Activated CD4-positive, CD25-positive, alpha-beta regulatory T cell (primary cell): ENCODE results near the gene EPHA1.
"Not testable (repeated sequence)": the region's sequence is repeated elsewhere in the genome, so short reads cannot be mapped to it uniquely, and the experiment has no call there.

Experiments
- DNase-seq, 4 experiments: peaks; one replicate each; lab custom pipeline; 2025; lab: John Stamatoyannopoulos, UW

Gene EPHA1

DNA sequence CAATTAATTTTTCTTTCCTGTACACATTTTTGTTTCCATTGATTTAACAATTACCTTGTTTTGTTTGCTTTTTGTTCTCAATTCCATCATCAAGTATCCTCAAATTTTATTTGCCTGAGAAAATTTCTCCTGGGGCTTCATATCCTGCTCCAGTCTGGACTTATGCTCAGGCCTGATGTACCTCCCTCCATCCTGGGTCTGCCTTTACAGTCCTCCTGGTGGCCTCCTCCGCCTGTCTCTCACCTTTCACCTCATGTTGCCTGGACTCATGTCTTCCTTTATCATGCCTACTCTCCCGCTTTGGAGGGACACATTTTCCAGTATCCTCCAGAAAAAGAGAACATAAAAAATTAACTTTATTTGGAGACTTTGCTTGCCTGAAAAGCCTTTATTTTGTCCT, 22.5 kb upstream of the EPHA1 start:
- DNase-seq, result no peak

DNA sequence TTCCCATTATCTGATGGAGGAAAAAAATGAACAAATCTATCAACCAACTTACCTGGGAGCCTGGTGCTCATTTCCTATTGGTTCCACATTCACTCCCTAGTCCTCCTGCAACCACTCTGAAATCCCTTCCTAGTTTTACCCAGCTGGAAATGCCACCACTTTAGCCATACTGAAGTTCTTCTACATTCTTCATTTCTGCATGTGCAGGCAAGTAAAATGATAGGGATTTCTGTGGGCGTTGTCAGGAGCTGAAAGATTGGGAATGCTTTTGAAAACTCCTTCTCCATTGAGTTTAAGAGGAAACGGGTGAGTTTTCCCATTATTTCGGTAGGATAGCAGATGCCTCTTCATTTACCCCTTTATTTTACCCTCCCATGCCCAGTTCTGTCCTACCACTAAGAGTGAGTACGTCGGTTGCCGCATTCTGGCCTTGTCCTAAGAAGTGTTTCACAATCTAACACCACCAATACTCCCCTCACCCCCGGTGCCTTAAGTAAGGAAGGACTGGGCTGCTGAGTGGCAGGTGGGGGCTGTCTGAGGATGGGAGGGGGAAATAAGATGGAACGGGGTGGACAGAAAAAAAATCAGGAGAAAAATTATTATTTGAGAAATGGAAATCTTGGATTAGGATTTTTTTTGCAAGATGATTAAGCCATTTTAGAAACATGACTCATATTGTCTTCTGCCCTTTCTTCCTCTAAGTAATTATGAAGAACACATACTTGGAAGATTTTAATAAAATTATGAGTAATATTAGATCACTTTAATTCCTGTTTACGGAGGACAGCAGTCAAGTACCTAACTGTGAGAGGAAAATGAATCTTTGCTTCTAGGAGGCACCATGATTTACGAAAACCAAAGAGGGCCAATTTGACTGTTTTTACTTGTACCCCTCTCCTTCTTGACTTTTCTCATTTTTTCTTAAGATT, 21.4 kb upstream of the EPHA1 start:
- DNase-seq, result no peak

DNA sequence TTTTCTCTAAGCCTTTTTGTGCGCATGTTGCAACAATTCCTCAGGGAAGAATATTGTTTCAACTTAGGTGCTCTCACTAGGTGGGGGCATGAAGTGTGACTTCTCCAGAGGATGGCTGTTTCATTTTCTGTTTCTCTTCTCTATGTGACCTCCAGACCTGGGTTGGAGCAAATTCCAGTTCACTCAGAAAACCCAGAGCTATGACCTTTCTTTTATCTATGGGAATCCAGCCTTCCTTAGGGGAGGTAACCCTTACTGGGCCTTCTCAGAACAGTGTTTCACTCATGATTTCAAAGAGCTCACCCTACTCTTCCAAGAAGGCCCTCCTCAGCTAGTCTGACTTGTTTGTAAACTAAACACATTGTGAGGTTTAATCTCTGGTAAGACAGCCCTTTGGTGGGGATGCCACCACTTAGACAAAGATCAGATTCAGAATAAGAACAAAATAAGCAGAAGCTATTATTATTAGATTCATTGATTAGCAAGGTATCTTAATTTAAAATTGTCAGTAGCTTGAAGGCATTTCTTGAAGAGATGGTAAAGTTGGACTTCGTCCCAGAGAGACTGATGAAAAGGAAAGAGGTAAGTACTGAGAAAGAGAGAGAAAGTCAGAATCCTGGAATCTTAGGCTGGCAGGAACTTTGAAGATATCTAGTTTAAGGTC, 18.0 kb upstream of the EPHA1 start:
- DNase-seq, result no peak

DNA sequence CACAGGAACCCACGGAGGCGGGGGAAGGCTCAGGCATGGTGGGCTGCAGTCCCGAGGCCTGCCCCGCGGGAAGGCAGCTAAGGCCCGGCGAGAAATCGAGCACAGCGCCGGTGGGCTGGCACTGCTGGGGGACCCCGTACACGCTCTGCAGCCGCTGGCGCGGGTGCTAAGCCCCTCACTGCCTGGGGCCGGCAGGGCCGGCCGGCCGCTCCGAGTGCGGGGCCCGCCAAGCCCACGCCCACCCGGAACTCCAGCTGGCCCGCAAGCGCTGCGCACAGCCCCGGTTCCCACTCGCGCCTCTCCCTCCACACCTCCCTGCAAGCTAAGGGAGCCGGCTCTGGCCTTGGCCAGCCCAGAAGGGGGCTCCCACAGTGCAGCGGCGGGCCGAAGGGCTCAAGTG, 15.8 kb upstream of the EPHA1 start:
- DNase-seq, result not testable (repeated sequence)

DNA sequence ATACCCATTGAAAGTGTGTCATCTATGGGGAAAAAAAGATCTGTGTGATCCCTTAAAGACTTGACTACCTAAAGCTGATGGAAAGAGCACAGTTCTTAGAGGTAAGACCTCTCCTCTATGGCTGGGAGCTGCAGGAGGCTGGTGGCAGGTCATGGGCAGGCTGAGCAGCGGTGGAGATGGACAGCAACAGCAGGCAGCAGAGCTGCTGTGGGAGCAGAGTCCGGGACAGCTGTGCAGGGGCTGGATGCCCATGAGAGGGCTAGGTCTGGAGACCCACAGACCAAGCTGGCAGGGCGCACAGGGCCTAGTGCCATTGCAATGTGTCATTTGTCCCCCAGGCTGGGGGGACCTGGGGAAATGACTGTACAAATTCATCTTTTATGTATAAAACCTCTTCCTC, 13.4 kb upstream of the EPHA1 start:
- no peak for DNase-seq

DNA sequence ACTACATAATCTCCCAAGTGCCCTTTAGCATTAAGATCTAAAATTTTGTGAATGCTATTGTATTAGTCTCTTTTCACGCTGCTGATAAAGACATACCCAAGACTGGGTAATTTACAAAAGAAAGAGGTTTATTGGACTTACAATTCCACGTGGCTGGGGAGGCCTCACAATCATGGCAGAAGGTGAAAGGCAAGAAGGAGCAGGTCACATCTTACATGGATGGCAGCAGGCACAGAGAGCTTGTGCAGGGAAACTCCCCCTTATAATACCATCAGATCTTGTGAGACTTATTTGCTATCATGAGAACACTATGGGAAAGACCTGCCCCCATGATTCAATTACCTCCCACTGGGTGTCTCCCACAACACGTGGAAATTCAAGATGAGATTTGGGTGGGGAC, 12.0 kb upstream of the EPHA1 start:
- DNase-seq, result not testable (repeated sequence)

DNA sequence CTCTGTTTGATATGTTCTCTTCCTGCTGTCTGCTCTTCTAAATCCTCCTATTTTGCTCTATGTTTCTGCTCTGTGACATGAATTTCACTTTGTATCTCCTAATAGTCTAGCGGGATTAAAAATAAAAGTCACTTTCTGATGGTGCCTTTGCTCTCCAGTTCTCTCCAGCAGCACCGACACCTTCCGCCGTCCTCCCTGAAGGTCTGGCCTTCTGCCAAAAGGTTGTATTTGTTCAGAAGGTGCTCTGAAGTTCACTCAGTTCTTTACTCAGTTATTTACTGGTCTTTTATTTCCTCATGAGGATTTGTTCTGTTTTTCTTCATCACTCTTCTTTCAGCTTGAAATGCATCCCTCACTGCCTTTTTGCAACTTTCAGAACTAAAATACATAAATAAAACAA, 11.2 kb upstream of the EPHA1 start:
- DNase-seq, result no peak

DNA sequence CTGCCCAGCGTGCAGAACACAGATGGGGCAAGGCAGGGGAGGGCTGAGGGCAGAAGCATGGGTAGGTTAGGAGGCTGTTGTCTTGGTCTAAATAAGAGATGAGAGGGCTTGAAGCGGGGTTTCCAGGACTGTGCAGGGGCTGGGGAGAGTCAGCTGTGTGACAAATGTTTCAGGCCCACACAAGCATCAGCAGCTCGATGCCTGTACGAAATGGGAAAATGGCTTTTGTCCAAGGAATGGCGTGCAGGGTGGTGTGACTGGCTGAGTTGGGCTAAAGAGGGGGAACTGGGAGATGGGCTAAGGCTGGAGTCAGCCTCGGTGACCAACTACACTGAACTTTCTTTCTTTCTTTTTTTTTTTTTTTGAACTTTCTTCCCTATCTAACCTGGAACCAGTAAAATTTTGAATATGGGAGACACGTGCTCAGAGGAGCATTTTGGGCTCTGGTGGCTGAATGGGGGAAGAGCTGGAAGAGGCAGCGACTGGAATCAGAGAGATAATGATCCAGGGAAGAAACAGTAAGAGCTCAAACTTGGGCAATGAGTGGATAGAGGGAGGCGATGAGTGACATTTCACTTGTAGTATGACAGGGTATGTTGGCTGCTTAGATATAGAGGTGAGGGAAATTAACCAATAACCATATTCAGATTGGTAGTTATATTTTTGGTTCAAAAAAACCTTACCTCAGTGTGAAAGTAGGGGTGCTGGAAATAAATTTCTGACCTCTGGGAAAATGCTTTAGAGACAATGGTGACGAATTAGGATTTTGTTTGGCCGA, 10.2 kb upstream of the EPHA1 start:
- DNase-seq, result no peak

DNA sequence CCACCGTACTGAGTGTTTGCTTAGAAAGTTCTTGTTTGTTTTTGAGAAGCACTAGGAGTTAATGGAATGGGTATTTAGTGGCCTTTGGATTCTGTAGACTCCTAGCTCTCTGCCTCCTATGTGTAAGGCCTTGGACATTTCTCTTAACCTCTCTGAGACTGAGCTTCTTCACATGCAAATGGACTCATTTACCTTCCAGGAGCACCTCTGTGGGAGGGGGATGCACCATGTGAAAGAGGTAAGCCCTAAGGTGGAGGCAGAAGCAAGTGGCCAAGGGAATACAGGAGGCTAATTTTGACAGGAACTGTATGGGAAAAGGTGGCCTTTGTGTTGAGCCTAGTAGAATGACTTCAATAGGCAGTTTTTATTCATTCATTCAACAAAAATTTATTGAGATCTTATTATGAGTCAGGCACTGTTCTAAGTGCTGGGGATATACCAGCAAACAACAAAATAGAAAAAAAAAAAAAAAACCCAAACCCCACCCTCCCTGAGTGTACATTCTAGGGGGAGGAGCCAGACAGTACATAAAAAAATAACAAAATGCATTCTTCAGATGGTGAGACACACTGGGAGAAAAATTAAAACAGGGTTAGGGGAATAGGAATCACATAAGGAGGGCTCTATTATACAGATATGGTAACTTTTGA, 9.2 kb upstream of the EPHA1 start:
- no peak for DNase-seq

DNA sequence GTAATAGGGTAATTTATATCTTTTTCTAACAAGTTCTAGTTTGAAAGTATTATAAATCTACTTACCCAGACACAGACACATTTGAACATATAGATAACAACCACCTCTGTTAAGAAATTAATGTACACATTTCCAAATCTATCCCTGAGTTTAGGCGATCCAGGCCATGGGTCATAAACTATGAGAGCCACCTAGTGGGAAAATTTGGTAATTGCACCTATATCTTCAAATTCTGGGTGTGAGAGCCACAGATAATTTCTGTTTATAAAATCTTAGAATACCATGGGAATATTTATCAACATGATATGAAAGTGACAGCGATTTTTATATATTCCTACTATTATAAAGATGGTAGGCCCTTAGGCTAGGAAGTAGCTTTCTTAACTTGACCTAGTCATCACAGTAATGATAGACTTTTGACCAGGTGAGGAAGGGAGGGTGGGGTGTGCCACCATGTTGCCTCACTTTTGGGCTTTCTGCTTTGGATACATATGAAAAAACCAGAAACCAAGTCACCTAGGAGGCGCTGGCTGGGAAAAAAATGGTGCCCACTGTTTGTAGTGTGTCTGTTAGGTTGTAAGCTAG, 8.0 kb upstream of the EPHA1 start:
- no peak for DNase-seq

DNA sequence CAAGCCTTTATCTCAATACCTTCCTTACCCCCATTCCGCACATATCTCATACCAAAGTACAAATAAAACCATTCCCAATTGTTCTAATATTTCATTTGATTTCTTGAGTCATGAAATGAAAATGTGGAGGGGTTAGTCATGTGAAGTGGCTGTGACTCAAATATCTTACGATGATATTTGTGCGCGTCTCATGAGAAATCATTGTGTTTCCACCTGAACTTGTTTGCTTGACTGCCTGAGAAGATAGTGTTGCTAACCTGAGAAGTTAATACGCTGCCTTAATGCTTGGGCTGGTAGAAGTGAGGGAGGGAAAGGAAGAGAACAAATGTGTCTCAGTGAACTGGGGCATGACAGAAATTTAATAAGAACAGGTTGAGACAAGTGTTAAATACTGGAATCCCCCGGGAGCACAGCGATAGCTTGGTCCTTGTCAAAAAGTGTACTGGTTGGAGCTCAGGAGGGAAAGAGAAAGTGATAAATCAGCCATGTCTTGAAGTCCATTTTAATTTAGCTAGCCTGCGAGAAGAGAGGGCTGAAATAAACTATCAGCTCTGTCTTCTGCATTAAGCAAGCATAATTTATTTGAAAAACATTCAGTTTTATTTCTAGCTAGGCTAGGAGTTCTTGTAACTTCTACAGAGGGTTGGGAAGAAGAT, 7.2 kb upstream of the EPHA1 start:
- no peak for DNase-seq

DNA sequence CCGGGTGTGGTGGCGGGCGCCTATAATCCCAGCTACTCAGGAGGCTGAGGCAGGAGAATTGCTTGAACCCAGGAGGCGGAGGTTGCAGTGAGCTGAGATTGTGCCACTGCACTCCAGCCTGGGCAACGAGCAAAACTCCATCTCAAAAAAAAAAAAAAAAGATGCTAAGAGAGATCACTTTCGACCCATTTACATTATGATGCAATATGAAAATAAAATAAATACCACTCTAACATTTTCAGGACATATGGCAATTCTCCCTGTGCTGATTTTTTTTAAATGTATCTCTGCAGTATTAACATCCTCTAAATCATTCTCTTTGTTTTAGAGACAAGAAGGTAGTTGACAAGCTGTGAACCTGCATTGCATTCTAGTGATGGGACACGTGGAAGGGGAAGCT, 6.6 kb upstream of the EPHA1 start:
- DNase-seq, result not testable (repeated sequence)

DNA sequence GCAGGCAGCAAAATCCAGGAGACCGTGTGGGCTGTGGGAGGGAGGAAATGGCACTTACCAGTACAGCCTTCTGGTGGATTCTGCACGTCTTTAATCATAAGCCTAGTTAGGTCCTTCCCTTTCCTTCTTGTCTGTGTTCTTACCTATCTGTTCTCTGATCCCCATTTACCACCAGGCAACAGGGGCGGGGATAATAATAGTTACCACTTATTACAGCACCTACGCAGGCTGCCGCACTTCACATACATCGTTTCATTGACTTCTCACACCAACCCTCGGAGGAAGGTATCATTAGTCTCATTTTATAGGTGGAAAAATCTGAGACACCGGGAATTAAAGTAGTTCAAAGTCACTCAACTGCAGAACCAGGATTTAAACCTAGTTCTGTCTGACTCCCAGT, 4.5 kb upstream of the EPHA1 start:
- no peak for DNase-seq

DNA sequence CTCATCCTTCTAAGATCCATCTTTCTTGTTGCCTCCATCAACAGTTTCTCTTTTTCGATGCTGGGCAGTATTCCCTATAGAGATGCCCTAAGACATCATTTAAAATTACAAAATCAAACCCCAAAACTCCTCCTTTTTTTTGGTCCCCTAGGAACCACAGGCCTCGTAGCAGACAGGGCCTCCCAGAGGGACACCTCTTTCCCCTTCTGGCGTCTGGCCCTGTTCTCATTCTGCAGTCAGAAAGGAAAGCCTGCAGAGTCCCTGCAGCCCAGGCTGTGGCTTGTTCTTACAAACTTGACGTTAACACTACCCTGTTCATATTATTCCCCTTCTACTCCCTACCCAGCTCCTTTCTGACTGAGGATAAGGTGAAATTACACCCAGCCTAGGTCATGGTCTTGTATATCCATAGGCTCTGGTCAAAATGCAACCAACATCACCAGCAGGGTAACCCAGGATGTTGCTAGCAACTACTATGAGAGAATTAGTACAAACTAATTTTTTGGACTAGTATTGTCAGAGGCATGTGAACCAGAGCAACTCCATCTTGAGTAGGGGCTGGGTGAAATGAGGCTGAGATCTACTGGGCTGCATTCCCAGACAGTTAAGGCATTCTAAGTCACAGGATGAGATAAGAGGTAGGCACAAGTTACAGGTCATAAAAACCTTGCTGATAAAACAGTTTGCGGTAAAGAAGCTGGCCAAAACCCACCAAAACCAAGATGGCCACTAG, 3.5 kb upstream of the EPHA1 start:
- DNase-seq, result no peak

DNA sequence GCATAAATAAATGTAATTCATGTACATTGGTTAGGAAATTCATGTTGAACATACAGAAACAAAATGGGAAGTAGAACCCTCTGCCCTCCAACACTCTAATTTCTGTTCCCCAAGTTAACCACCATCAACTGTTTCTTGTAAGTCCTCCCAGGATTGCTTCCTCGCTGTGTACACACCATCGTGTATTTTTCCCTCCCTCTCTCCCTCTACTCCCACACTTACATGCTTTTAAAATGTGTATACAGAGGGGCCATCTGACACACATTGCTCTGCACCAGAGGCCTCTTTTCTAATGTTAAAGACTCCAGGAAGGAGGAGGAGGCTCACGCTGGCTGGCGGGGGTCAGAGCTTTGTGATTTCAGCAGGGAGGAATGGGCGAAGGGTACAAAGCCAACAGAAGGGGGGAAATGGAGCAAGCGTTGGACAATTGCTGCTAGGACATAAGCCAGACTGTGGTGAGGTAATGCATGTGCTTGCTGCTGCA, 1.9 kb upstream of the EPHA1 start:
- DNase-seq, result no peak

DNA sequence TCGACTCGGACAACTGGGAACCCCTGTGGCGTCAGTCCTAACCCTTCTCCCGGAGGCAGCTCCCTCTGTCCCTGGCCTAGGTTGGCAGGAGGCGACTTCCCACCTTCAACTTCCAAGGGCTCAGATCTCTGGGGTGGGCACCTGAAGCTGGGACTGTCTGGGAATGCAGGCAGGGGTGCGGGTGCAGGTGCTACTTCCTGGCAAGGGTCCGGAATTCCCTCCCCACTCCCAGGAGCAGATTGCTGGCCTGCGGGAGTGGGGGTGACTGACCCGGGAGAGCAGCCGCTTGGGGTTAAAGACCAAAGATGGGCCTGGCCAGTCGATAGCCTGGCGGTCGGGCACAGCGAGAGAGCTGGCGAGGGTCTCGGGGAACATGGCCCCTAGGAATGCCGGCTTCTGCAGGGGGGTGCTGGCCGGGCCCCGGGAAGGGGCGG, 387 bp downstream of the EPHA1 start:
- DNase-seq, result no peak

DNA sequence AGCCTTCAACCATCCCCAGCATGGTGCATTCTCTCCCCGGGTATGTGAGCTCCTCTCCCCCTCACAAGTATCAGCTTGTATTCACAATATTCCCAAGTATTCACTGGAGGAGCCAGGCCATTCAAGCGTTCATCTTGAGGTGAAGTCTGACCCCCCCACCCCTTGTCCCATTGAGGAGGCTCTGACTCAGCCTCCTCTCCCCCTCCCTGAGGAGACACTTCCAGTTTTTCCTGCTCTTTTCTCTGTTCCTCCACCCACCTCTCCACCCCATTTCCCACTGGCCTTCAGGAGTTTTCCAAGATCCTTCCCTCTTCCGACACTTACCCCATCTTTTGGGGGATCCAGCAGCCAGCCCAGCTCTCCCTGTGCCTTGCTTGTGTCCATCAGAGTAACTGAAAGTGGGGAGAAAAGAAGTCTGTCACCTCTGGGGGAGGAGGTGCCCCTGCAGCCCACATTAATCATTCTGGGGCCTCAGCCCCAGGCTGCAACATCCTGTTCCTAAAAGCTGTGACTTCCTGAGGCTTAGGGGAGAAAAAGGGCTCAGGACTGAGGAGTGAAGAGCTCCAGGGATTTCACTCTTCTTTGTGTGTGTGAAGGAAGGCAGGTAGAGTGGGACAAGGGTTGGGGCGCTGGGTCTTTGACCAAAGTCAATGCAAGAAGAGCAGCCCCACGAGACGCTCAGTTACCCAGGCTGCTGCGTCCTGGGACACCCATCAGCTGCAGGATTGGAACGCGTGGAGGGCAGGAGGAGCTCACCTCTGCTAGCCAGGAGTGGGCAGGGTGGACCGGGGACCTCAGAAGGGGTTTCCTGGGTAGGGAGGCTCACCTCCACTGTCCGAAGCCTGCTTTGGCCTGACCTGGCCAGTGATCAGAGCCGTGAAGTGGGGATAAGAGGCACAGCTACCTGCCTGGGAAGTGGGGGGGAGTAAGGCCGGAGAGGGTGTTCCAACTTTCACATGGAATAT, 1.1 kb downstream of the EPHA1 start:
- no peak for DNase-seq

DNA sequence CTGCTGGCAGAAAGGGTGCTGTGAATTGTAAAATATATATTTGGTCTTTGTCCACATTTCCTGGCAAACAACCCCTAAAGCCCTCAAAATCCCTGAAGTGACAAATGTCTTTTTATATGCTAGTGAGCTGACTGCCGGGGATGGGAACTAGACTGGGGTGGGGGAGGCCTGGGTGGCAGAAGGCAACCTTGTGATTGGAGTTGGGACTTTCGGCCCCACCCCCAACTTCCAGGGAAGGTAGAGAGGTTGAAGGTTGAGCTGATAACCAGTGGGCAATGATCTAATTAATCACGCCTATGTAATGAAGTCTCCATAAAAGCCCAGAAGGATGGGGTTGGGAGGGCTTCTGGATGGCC, 2.7 kb downstream of the EPHA1 start:
- no peak for DNase-seq
